Stimulated activated CD8-positive, alpha-beta memory T cell treated with anti-CD3 and anti-CD28 coated beads, Interleukin-12 subunit alpha, Interleukin-12 subunit beta, amount 100 ng/mL, for 4 hours (primary cell): Measurements from ENCODE around the gene CHST11.
"Not testable (repeated sequence)": the region's sequence is repeated elsewhere in the genome, so short reads cannot be mapped to it uniquely, and the experiment has no call there.

Experiments used
- DNase-seq: peaks from one replicate; pipeline ENCODE4 v3.0.0-alpha.2; 2020; ENCODE audit warnings: low read depth

The CHST11 gene

DNA sequence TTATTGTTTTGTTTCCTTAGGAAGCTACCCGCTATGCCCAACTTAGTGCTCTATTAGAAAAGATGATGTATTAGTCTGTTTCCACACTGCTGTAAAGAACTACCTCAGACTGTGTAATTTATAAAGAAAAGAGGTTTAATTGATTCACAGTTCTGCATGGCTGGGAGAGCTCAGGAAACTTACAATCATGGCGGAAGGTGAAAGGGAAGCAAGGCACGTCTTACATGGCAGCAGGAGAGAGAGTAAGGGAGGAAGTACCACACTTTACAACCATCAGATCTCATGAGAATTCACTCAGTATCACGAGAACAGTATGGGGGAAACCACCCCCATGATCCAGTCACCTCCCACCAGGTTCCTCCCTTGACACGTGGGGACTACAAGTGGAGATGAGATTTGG is 70.9 kb downstream of the CHST11 start:
- not testable (repeated sequence) for DNase-seq

- no peak for DNase-seq
Measured at GRCh38 chr12:104529130-104529874, 72.6 kb downstream of the CHST11 start.

- no peak for DNase-seq
Measured at GRCh38 chr12:104532636-104533035, 75.9 kb downstream of the CHST11 start.

- no peak for DNase-seq
Measured at GRCh38 chr12:104533134-104533533, 76.4 kb downstream of the CHST11 start.

GRCh38 chr12:104534162-104534856 is 77.6 kb downstream of the CHST11 start:
- no peak for DNase-seq

DNA sequence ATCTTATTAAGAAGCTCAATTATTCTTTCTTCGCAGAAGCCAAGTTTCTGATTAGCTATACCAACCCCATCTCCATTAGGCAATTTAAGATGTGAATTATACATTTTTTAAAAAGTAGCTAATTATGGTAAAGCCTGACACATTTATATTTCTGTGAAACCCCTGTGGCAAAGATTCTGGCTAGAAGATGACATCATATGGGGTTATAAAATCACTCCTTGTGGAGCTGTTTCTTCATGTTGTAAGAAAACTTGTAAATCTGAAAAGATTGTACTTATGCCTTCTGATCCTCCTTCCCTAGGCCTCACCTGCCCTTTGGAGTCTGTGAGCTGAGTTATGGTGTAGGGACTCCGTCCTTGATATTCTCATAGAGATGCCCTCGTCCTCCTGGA is 78.1 kb downstream of the CHST11 start:
- no peak for DNase-seq

GRCh38 chr12:104535369-104535768 is 78.6 kb downstream of the CHST11 start:
- no peak for DNase-seq

DNA sequence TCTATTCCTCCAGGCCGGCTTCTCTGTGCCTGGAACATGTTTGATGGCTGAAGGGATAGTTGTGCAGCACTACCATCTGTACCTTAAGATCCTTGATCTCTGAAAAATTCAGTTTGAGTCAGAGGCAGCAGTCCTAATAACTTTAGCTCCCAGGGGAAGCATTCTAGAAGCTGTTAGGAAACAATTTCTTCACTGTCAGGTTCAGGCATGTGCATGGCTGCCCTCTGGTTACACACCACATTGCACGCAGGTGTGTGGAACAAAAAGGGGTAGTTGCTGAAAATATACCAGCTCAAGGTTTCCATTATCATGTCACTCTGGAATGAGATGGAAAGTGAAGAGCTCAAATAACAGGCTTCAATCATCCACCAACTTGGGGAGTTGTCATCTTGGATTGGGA is 80.1 kb downstream of the CHST11 start:
- no peak for DNase-seq

DNA sequence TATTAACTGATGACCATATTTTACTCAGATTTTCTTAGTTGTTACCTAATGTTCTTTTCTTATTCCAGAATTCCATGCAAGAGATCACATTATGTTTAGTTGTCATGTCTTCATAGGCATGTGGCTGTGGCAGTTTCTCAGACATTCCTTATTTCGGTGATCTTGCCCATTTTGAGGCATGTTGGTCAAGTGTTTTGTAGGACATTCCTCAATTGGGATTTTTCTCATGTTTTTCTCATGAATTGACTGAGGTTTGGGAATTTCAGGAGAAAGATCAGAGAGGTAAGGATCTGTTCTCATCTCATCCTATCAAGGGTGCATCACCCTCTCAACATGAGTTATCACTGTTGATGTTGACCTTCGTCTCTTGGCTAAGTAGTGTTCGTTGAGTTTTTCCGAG is 81.3 kb downstream of the CHST11 start:
- no peak for DNase-seq

GRCh38 chr12:104538891-104539462 is 82.2 kb downstream of the CHST11 start:
- DNase-seq: no peak

GRCh38 chr12:104544836-104545235 is 88.1 kb downstream of the CHST11 start:
- no peak for DNase-seq

GRCh38 chr12:104546575-104546974 is 89.8 kb downstream of the CHST11 start:
- DNase-seq: no peak

DNA sequence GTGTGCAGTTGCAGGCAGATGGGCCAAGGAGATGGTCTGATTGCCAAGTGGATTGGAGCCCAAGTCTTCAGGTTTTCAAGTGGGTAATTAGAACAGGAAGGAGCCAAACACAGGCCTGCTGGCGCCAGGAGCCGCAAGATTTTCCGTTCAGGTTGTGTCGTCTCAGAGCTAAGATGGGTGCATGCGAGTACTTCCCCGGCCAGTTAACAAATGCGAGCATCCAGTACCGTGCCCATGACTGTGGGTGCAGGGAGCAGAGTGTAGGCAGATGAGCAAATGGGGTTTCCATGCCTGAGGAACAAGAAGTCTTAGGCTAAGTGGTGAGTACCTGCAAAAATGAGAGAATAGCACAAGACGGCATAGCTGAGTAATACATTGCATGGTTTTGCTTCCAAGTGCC is 90.5 kb downstream of the CHST11 start:
- no peak for DNase-seq

DNA sequence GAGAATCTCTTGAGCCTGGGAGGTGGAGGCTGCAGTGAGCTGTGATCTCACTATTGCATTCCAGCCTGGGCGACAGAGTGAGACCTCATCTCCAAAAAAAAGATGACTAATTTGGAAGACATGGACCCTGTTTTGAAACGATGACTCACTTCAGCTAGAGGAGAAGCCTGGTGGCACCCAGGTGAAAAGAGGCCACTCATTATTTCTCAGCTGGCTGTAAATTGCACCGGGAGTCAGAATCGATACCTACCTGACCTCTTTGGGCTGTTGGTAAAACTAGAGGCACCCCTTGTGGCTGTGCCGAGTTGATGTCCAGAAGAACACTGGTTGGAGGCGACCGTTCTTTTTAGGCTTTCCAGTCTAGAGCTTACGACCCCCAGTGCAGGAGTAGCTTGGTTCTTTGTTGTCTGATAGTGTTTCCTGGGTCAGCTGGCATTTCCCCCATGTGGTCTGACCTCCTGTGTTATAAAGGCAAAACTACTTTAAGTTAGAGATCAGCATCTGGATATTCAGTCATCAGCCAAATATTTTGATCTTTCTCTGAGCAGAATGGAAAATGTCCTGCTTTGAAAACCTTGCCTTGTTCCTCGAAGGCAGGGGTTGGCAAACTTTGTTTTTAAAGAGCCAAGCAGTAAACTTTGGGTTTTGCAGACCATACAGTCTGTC is 93.2 kb downstream of the CHST11 start:
- DNase-seq: no peak

GRCh38 chr12:104551313-104551931 is 94.7 kb downstream of the CHST11 start:
- DNase-seq: no peak

DNA sequence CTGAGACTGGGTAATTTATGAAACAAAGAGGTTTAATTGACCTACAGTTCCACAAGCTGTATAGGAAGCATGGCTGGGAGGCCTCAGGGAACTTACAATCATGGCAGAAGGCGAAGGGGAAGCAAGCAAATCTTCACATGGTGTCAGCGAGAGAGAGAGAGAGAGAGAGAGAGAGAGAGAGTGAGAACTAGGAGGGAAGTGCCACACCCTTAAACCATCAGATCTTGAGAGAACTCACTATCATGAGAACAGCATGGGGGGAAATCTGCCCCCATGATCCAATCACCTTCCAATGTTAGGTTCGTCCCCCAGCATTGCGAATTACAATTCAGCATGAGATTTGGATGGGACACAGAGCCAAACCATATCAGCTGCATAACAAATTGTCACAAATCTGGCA is 96.7 kb downstream of the CHST11 start:
- DNase-seq: no peak

- DNase-seq: no peak
Measured at GRCh38 chr12:104555648-104556047, 98.9 kb downstream of the CHST11 start.

DNA sequence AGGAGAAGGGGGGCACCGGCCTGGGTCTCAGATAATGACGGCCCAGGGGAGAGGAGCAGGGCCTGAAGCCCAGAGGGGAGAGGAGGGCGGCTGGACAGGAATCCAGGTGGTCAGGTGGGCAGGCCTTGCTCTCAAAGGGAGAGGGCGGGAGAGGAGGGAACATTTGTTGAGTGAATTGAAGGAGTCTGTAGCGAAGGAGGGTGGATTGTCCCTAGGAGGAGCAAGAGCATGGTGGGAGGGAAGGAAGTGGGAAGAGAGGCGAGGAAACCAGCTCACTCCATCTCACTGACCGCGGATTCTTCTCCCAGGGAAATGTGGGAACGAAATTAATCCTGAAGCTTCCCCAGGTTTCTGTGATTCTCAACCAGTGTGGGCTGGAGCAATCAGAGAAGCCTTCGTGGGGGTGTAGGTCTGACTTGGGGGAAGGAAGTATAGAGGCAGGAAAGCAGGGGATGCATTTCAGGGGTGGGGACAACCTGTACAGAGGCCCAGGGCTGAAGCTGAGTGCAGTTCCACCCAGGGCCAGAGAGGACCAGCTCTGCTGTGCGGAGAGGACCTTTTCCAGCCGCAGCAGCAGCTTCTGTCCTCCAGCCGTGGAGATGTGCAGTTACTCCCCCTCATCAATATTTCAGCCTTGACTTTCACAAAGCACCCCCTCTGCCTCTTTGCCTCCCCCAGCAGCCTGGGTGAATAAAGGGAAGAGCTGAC is 100.9 kb downstream of the CHST11 start:
- DNase-seq: no peak

DNA sequence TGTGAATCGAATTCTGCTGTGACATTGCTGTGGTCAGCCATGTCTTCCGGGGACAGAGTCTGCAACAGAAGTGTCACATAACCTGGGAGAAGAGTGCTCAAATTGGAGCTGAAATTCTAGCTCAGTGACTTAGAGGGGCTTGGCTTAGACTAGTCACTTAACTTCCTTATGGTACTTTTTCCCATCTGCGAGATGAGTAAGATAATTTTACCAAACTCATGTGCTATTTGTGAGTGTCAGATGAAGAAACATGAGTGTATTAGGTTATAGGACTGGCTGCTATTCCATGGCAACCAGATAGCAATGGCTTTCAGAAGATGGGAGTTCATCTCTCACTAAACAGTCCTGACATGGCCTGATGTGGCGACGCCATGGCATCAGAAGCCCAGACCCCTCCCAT is 104.1 kb downstream of the CHST11 start:
- no peak for DNase-seq

DNA sequence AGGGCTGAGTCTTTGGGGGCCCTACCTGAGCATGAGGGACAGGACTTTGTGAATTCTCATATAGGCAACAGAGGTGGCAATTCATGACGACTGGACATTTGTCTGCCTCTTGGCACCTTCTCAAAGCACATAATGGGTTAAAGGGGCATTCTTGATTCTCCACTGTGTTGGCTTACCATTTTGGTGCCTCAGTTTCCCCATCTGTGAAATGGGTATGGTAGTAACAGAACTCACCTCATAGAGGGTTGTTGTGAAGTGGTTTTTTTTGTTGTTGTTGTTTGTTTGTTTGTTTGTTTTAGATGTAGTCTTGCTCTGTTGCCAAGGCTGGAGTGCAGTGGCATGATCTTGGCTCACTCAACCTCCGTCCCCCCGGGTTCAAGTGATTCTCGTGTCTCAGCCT is 106.0 kb downstream of the CHST11 start:
- DNase-seq: no peak

GRCh38 chr12:104564662-104565061 is 107.9 kb downstream of the CHST11 start:
- DNase-seq: not testable (repeated sequence)
